Activated CD4-positive, alpha-beta T cell treated with anti-CD3 and anti-CD28 coated beads for 4 hours (primary cell): ENCODE data around the gene AGPAT2.
"Not testable (repeated sequence)": the region's sequence is repeated elsewhere in the genome, so short reads cannot be mapped to it uniquely, and the experiment has no call there.

Source experiments
- DNase-seq, 2 donors: peaks; one replicate each; pipeline ENCODE4 v3.0.0-alpha.2; 2020

Gene AGPAT2

GRCh38 chr9:136720251-136720897 lies 33.1 kb upstream of the AGPAT2 start:
- no peak for DNase-seq

- DNase-seq = no peak
Measured at GRCh38 chr9:136719195-136719880, 32.1 kb upstream of the AGPAT2 start.

- no peak for DNase-seq
Measured at GRCh38 chr9:136718345-136719194, 31.3 kb upstream of the AGPAT2 start.

GRCh38 chr9:136717399-136717798 lies 30.1 kb upstream of the AGPAT2 start:
- DNase-seq = no peak

- DNase-seq = no peak
Measured at GRCh38 chr9:136714893-136715274, 27.6 kb upstream of the AGPAT2 start.

GRCh38 chr9:136714096-136714892 lies 27.0 kb upstream of the AGPAT2 start:
- no peak for DNase-seq

GRCh38 chr9:136713550-136713949 lies 26.3 kb upstream of the AGPAT2 start:
- no peak for DNase-seq

- DNase-seq = no peak
Measured at GRCh38 chr9:136712690-136713544, 25.7 kb upstream of the AGPAT2 start.

- no peak for DNase-seq
Measured at GRCh38 chr9:136711751-136712689, 24.8 kb upstream of the AGPAT2 start, which contains the start of gene DIPK1B. DIPK1B (plus strand) TSS chr9:136712572; CDS start chr9:136712666, 94 bp downstream.

- not testable (repeated sequence) for DNase-seq
Measured at GRCh38 chr9:136711219-136711648, 24.0 kb upstream of the AGPAT2 start.

- no peak for DNase-seq
Measured at GRCh38 chr9:136710543-136710942, 23.3 kb upstream of the AGPAT2 start.

- no peak for DNase-seq
Measured at GRCh38 chr9:136709454-136710109, 22.3 kb upstream of the AGPAT2 start.

- DNase-seq = no peak
Measured at GRCh38 chr9:136707849-136708517, 20.7 kb upstream of the AGPAT2 start.

GRCh38 chr9:136707011-136707410 lies 19.8 kb upstream of the AGPAT2 start:
- no peak for DNase-seq

- DNase-seq = no peak
Measured at GRCh38 chr9:136705564-136705963, 18.3 kb upstream of the AGPAT2 start.

- DNase-seq = not testable (repeated sequence)
Measured at GRCh38 chr9:136704741-136705140, 17.5 kb upstream of the AGPAT2 start.

GRCh38 chr9:136703276-136703860 lies 16.1 kb upstream of the AGPAT2 start:
- no peak for DNase-seq

- DNase-seq = no peak
Measured at GRCh38 chr9:136701668-136702053, 14.4 kb upstream of the AGPAT2 start.
